ENCODE data around the gene MYH9. TPM values are rescaled to one million over a fixed set of nuclear protein-coding genes. Genes with fewer than 3 reads are reported as not detected.
"Not testable (repeated sequence)": the region's sequence is repeated elsewhere in the genome, so short reads cannot be mapped to it uniquely, and the experiment has no call there.

MYH9 gene
- total RNA-seq, 1 experiment from 2014 or later = 758 TPM

DNA sequence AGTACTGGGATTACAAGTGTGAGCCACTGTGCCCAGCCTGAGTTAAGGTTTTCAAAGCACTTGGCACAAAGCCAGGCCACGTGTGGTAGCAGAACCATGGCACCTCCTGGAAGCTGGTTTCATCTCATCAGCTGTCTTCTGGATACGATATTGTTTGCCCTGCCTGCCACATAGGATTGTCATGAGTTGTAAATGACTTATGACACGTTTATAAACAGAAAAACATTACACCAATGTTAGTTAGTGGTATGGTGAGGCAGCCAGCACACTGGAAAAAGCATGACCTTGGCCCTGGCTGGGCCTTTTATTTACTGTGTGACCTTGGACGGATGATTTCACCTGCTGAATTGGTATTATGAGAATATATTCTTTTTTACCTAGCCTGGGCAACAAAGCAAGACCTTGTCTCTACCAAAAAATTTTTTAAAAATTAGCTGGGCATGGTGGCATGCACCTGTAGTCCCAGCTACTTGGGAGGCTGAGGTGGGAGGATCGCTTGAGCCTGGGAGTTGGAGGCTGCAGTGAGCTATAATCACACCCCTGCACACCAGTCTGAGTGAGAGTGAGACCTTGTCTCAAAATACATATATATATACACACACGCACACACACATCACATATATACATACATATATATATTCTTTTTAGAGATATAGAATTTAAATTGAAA is 24.0 kb upstream of the MYH9 start:
- BruUV-seq (replicated peaks) = no TSS peak
- Histone ChIP-seq H4K20me1 (ENCODE audit: insufficient read depth) (no peaks in the 10 kb centered on the region), H3K9me3 (ENCODE audit: insufficient read depth, low read depth) (no peaks in the 10 kb centered on the region), H3K4me2 (no peak overlapping the region; the same call in 1 of the 2 replicates), H3K9me2 (ENCODE audit: insufficient read depth) (no peaks in the 10 kb centered on the region), H3K27ac (peak overlapping the region; percentile 89), H2AFZ (no peak overlapping the region), H3K36me3 (ENCODE audit: low read depth) (no peaks in the 10 kb centered on the region), H3F3A (ENCODE audit: insufficient read depth, low read depth) (peaks cover 49% of the 10 kb centered on the region), H3K79me2 (ENCODE audit: low read depth) (0 out of 2 replicates have a peak, but pooled peaks cover 6% of the 10 kb centered on the region), H3K4me3 (no peak overlapping the region), H3K27me3 (ENCODE audit: insufficient read depth, low read depth) (no peaks in the 10 kb centered on the region), H3K4me1 (replicated peaks; ENCODE audit: insufficient read depth) (peaks cover 55% of the 10 kb centered on the region)
- intact Hi-C loops (cut with micrococcal nuclease; ENCODE audit: unreplicated experiment) = loop anchor here (2.0 kb wide), 1 partner anchor 43 kb away; no protein-coding TSS in a partner anchor
- peak in 1 of 2 experiments; percentile 32 for DNase-seq
- TF ChIP-seq, protein P1, sequence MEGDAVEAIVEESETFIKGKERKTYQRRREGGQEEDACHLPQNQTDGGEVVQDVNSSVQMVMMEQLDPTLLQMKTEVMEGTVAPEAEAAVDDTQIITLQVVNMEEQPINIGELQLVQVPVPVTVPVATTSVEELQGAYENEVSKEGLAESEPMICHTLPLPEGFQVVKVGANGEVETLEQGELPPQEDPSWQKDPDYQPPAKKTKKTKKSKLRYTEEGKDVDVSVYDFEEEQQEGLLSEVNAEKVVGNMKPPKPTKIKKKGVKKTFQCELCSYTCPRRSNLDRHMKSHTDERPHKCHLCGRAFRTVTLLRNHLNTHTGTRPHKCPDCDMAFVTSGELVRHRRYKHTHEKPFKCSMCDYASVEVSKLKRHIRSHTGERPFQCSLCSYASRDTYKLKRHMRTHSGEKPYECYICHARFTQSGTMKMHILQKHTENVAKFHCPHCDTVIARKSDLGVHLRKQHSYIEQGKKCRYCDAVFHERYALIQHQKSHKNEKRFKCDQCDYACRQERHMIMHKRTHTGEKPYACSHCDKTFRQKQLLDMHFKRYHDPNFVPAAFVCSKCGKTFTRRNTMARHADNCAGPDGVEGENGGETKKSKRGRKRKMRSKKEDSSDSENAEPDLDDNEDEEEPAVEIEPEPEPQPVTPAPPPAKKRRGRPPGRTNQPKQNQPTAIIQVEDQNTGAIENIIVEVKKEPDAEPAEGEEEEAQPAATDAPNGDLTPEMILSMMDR (conservative IDR thresholded peaks at IDR 0.05) = no peak
- no peak for TF ChIP-seq EZH2 (IDR thresholded peaks at IDR 0.05; ENCODE audit: low read depth)
- CTCF ChIA-PET = no interaction called here
- POLR2A ChIA-PET (ENCODE audit: unreplicated experiment) = interaction anchor here (0.6 kb wide), 1 partner anchor 50 kb away, joined by 3 read pairs; no protein-coding TSS in a partner anchor

DNA sequence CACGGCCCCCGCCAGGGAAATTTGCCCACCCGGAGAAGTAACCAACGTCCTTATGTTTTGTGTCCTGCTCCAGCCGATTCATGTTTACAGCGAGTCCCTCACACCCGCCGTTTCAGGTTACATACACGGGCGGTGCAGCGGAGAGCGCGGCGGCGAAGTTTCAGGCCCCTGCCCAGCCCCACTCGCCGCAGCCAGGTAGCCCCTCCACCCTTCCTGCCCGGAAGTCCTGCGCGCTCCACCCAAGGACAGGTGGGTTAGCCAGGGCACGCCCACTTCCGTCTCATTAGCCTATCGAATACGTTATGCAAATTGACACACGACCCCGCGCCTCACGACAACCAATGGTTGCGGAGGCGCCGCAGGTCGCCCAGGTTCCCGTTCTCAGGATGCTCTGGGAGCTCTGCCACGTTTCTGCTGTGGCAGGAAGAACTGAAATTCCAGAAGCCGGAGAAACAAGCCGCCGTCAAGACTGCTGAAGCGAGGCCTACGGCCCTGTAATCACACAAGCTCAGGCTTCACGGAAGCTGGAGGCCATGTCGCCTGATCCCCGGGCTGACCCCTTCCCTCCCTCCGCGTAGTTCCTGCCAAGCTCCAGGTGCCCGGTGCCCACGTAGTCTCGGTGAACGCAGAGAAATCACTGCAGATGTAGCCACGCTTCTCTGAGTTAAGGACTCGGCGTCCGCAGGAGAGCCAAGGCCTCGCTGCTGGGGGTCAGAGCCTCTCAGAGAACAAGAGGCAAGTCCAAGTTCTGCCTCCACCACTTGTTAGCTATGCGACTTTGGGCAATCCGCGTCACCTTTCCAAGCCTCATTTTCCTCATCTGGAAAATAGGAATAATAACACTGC is 22.4 kb upstream of the MYH9 start:
- H3K79me2 ChIP-seq (ENCODE audit: low read depth) = 0 out of 2 replicates have a peak, but pooled peaks cover 6% of the 10 kb centered on the region
- BruUV-seq (replicated peaks) = TSS peak; percentile 99
- H3K4me1 ChIP-seq (replicated peaks; ENCODE audit: insufficient read depth) = peaks cover 69% of the 10 kb centered on the region
- peak overlapping the region; percentile 89 for H3K27ac ChIP-seq
- H2AFZ ChIP-seq = peak overlapping the region; percentile 52
- peak overlapping the region; percentile 43 for H3K4me3 ChIP-seq
- no peaks in the 10 kb centered on the region for H3K9me2 ChIP-seq (ENCODE audit: insufficient read depth)
- POLR2A ChIA-PET (ENCODE audit: unreplicated experiment) = interaction anchor here (0.5 to 1.4 kb wide), 13 partner anchors 15 to 1248 kb away, joined by 3 to 18 read pairs (median 5); partner anchors contain the start of gene MYH9
- no peak for TF ChIP-seq EZH2 (IDR thresholded peaks at IDR 0.05; ENCODE audit: low read depth)
- TF ChIP-seq, protein P1 (conservative IDR thresholded peaks at IDR 0.05) = 0 out of 2 replicates have a peak, but pooled peaks have one; percentile 30
- intact Hi-C loops (cut with micrococcal nuclease; ENCODE audit: unreplicated experiment) = loop anchor here (1.0 to 2.0 kb wide), 4 partner anchors 11 to 52 kb away; no protein-coding TSS in a partner anchor
- H3K9me3 ChIP-seq (ENCODE audit: insufficient read depth, low read depth) = no peaks in the 10 kb centered on the region
- H3F3A ChIP-seq (ENCODE audit: insufficient read depth, low read depth) = peaks cover 64% of the 10 kb centered on the region
- no peaks in the 10 kb centered on the region for H3K36me3 ChIP-seq (ENCODE audit: low read depth)
- no peaks in the 10 kb centered on the region for H4K20me1 ChIP-seq (ENCODE audit: insufficient read depth)
- CTCF ChIA-PET = interaction anchor here (0.9 kb wide), 1 partner anchor 22 kb away, joined by 3 read pairs; the partner anchor contains the start of gene MYH9
- H3K4me2 ChIP-seq = peak overlapping the region; percentile 75
- peak; percentile 99 to 100 for DNase-seq
- H3K27me3 ChIP-seq (ENCODE audit: insufficient read depth, low read depth) = no peaks in the 10 kb centered on the region

DNA sequence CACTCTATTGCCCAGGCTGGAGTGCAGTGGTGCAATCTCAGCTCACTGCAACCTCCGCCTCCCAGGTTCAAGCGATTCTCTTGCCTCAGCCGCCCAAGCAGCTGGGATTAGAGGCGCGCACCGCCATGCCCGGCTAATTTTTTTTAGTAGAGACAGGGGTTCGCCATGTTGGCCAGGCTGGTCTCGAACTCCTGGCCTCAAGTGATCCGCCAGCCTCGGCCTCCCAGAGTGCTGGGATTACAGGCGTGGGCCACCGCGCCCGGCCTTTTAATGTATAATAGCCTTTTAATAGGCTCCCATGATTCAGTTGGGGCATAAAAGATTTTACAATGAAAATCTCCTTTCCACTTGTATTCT is 21.8 kb upstream of the MYH9 start:
- POLR2A ChIA-PET (ENCODE audit: unreplicated experiment) = interaction anchor here (0.6 to 1.4 kb wide), 5 partner anchors 14 to 78 kb away, joined by 3 to 14 read pairs (median 5); partner anchors contain the start of gene MYH9
- Histone ChIP-seq H3F3A (ENCODE audit: insufficient read depth, low read depth) (peaks cover 70% of the 10 kb centered on the region), H3K4me3 (peak overlapping the region; percentile 43), H3K27ac (peak overlapping the region; percentile 89), H2AFZ (peak overlapping the region; percentile 52; the same call in 1 of the 2 replicates), H3K4me1 (replicated peaks; ENCODE audit: insufficient read depth) (peaks cover 75% of the 10 kb centered on the region), H3K4me2 (peak overlapping the region; percentile 75)
- H3K9me3 ChIP-seq (ENCODE audit: insufficient read depth, low read depth); H4K20me1 ChIP-seq (ENCODE audit: insufficient read depth); H3K9me2 ChIP-seq (ENCODE audit: insufficient read depth); intact Hi-C loops (cut with micrococcal nuclease; ENCODE audit: unreplicated experiment); H3K36me3 ChIP-seq (ENCODE audit: low read depth); H3K79me2 ChIP-seq (ENCODE audit: low read depth); H3K27me3 ChIP-seq (ENCODE audit: insufficient read depth, low read depth); CTCF ChIA-PET; DNase-seq: not testable (repeated sequence)
- TSS peak; percentile 97 for BruUV-seq (replicated peaks)
